ENCODE measurements around the gene ABCC5. TPM values are rescaled to one million over a fixed set of nuclear protein-coding genes. Genes with fewer than 3 reads are reported as not detected.
"Not testable (repeated sequence)": the region's sequence is repeated elsewhere in the genome, so short reads cannot be mapped to it uniquely, and the experiment has no call there.

Gene ABCC5
- total RNA-seq, 3 donors from 2014 or later, result 34.4 to 45.7 (median 39.4) TPM

DNA sequence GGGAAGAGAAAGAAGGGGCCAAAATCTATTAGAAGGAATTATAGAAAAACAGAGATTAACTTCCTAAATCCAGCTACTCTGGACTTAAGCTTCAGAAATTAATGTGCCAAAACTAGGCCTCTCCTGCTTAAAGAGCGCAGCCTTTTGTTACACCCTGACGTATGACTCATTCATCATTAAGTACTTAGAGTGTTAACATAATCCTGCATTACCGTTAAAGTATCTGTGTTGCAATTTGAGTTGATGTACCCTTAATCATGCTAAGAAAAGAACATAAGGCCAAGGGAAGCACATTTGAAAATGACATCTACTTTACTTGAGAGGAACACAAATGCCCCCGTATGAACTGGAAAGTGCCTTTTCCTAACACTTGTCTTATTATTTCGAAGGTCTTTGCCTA lies 21.7 kb upstream of the ABCC5 start:
- TF ChIP-seq, protein P1, sequence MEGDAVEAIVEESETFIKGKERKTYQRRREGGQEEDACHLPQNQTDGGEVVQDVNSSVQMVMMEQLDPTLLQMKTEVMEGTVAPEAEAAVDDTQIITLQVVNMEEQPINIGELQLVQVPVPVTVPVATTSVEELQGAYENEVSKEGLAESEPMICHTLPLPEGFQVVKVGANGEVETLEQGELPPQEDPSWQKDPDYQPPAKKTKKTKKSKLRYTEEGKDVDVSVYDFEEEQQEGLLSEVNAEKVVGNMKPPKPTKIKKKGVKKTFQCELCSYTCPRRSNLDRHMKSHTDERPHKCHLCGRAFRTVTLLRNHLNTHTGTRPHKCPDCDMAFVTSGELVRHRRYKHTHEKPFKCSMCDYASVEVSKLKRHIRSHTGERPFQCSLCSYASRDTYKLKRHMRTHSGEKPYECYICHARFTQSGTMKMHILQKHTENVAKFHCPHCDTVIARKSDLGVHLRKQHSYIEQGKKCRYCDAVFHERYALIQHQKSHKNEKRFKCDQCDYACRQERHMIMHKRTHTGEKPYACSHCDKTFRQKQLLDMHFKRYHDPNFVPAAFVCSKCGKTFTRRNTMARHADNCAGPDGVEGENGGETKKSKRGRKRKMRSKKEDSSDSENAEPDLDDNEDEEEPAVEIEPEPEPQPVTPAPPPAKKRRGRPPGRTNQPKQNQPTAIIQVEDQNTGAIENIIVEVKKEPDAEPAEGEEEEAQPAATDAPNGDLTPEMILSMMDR (IDR thresholded peaks at IDR 0.05), result no peak
- H3K4me1 ChIP-seq (ENCODE audit: low read depth), result no peaks in the 10 kb centered on the region
- DNase-seq (no peak), ATAC-seq (no peak)
- H3K9me3 ChIP-seq, result no peaks in the 10 kb centered on the region
- H3K36me3 ChIP-seq (ENCODE audit: low read depth), result no peaks in the 10 kb centered on the region
- no peak overlapping the region for H3K4me3 ChIP-seq
- intact Hi-C loops (cut with DNase I, micrococcal nuclease), result no loop called here

DNA sequence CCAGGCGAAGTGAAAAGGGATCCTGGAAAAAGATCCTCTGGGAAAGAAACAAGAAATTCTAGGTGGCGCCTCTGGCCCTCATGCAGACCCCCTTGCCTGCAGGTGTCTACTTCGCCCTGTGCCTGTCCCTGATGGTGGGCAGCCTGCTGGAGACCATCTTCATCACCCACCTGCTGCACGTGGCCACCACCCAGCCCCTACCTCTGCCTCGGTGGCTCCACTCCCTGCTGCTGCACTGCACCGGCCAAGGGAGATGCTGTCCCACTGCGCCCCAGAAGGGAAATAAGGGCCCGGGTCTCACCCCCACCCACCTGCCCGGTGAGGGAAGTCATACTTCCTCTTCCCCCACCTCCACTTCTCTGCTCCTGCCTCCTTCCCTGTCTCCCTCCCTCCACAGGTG lies 20.6 kb upstream of the ABCC5 start:
- intact Hi-C loops (cut with DNase I, micrococcal nuclease); H3K36me3 ChIP-seq (ENCODE audit: low read depth); H3K4me1 ChIP-seq (ENCODE audit: low read depth); DNase-seq; ATAC-seq; H3K4me3 ChIP-seq; H3K9me3 ChIP-seq: not testable (repeated sequence)

DNA sequence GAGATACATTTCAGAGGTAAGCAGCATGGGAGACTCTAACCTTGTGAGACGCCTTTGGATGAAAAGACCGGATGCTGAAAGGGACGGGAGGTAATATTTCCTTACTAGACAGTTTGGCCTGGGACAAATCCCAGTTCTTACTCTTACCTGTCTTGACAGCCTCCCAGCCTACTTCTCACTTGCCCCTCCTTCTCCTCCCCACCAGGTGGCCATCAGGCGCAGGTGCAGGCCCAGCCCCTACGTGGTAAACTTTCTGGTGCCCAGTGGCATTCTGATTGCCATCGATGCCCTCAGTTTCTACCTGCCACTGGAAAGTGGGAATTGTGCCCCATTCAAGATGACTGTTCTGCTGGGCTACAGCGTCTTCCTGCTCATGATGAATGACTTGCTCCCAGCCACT lies 20.1 kb upstream of the ABCC5 start:
- intact Hi-C loops (cut with DNase I, micrococcal nuclease), result no loop called here
- H3K4me1 ChIP-seq (ENCODE audit: low read depth), result no peaks in the 10 kb centered on the region
- no peak for DNase-seq
- ATAC-seq, result no peak
- H3K9me3 ChIP-seq, result no peaks in the 10 kb centered on the region
- no peaks in the 10 kb centered on the region for H3K36me3 ChIP-seq (ENCODE audit: low read depth)
- TF ChIP-seq, protein P1 (IDR thresholded peaks at IDR 0.05), result no peak
- no peak overlapping the region for H3K4me3 ChIP-seq

DNA sequence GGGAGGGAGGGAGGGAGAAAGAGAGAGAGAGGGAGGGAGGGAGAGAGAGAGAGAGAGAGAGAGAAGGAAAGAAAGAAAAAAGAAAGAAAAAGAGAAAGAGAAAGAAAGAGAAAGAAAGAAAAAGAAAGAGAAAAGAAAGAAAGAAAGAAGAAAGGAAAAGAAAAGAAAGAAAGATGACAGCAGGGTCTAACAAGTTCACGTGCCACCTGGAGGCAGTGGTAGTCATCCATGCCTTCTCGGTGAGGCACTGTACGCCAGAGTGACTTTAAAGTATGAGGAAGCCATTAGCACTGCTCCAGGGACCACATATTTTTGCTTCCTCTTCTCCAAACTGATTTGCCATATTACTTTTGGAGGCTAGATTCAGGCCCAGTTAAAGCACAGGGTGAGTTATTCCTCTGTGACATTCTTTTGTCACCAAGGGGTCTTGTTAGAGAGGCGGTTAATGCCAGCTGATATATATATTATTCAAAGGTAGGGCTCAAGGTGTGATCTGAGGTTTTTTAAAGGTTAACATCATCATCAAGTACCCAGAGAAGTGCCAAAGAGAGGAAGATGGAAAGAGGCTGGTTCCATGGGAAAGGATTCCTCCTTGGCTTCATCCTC lies 13.6 kb upstream of the ABCC5 start, which contains the start of gene HTR3D:
Gene HTR3D, plus strand, starts transcription at position 556 of the 606 bp plus-strand sequence. Its CDS starts 0 bp downstream, at position 556.
- TF ChIP-seq, protein P1 (IDR thresholded peaks at IDR 0.05), result no peak
- no peaks in the 10 kb centered on the region for H3K4me1 ChIP-seq (ENCODE audit: low read depth)
- DNase-seq (no peak), ATAC-seq (no peak)
- no peaks in the 10 kb centered on the region for H3K9me3 ChIP-seq
- no peaks in the 10 kb centered on the region for H3K36me3 ChIP-seq (ENCODE audit: low read depth)
- intact Hi-C loops (cut with DNase I, micrococcal nuclease), result no loop called here
- H3K4me3 ChIP-seq, result no peak within 1 kb of the TSS

DNA sequence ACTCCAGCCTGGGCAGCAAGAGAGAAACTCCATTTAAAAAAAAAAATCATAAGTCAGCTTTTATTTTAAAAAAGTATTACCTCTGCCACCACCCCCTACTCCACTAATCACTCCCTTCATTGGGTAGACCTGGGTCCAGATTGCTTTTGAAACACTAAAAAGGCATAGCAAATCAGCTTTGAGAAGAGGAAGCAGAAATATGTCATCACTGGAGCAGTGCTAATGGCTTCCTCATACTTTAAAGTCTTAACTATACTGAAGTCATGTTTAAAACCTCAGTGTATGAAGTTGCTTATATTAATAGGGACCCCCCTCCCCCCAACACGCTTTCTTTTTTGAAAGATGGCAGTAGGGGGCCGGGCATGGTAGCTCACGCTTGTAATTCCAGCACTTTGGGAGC lies 12.9 kb upstream of the ABCC5 start:
- ATAC-seq (no peak), DNase-seq (no peak)
- Histone ChIP-seq H3K9me3 (no peaks in the 10 kb centered on the region), H3K4me3 (no peak overlapping the region), H3K36me3 (ENCODE audit: low read depth) (no peaks in the 10 kb centered on the region), H3K4me1 (ENCODE audit: low read depth) (no peaks in the 10 kb centered on the region)
- TF ChIP-seq, protein P1 (IDR thresholded peaks at IDR 0.05), result no peak
- intact Hi-C loops (cut with DNase I, micrococcal nuclease), result no loop called here

DNA sequence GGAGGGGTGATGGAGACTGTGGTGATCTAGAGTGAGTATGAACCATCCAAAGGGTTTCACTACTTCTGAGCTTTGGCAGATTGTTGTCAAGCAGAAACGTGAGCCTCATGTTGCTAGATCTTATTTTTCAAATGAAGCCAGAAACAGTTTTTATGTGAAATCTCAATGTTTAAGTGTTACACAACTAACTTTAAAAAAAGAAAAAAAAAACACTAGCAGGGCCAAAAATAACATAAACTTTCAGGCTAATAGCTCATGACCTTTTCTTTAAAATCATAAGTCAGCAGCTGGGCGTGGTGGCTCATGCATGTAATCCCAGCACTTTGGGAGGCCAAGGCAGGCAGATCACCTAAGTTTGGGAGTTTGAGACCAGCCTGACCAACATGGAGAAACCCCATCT lies 11.8 kb upstream of the ABCC5 start:
- H3K9me3 ChIP-seq, result no peaks in the 10 kb centered on the region
- intact Hi-C loops (cut with DNase I, micrococcal nuclease), result no loop called here
- ATAC-seq, result no peak
- TF ChIP-seq, protein P1 (IDR thresholded peaks at IDR 0.05), result no peak
- no peak overlapping the region for H3K4me3 ChIP-seq
- no peaks in the 10 kb centered on the region for H3K36me3 ChIP-seq (ENCODE audit: low read depth)
- H3K4me1 ChIP-seq (ENCODE audit: low read depth), result no peaks in the 10 kb centered on the region
- DNase-seq, result no peak

DNA sequence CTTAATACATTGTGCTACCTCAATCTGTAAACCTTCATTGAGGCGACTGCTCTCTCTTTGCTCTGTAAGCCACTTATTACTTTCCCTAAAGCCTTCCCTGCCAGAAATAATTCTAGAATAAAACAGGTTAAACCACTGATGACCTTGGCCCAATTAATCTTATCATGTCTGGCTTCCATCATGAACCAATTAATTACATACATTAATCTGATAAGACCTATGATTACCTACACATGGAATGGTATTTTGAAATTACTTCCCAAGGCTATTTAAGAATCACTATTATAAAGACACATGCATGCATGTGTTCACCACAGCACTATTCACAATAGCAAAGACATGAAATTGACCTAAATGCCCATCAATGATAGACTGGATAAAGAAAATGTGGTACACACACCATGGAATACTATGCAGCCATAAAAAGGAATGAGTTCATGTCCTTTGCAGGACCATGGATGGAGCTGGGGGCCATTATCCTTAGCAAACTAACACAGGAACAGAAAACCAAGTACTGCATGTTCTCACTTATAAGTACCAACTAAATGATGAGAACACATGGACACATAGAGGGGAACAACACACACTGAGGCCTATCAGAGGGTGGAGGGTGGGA lies 10.7 kb upstream of the ABCC5 start:
- H3K9me3 ChIP-seq; H3K36me3 ChIP-seq (ENCODE audit: low read depth); intact Hi-C loops (cut with DNase I, micrococcal nuclease); H3K4me3 ChIP-seq; H3K4me1 ChIP-seq (ENCODE audit: low read depth); ATAC-seq; DNase-seq: not testable (repeated sequence)

DNA sequence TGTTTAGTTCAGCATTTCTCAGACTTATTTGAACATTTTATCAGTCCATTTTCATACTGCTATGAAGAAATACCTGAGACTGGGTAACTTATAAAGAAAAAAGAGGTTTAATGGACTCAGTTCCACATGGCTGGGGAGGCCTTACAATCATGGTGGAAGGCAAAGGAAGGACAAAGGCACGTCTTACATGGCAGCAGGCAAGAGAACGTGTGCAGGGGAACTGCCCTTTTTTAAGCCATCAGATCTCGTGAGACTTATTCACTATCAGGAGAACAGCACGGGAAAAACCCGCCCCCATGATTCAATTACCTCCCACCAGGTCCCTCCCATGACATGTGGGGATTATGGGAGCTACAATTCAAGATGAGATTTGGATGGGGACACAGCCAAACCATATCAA lies 7.6 kb upstream of the ABCC5 start:
- H3K9me3 ChIP-seq; H3K4me1 ChIP-seq (ENCODE audit: low read depth); ATAC-seq; intact Hi-C loops (cut with DNase I, micrococcal nuclease); H3K4me3 ChIP-seq; H3K36me3 ChIP-seq (ENCODE audit: low read depth); DNase-seq: not testable (repeated sequence)

All from mucosa of descending colon (tissue), 3 donors.